WTC11 (cell line): ENCODE data around the gene KBTBD7.

Experiments
- CREB1 ChIP-seq: sonication (generic); formaldehyde crosslinking; IDR thresholded peaks from 2 replicates; pipeline ENCODE4 v1.8.0; 2023; ENCODE audit warnings: mild to moderate bottlenecking, missing genetic modification reagents
- CREM ChIP-seq: sonication (generic); formaldehyde crosslinking; IDR thresholded peaks from 2 replicates; pipeline ENCODE4 v1.8.1; 2022; ENCODE audit warnings: mild to moderate bottlenecking, missing genetic modification reagents, moderate library complexity
- JUN ChIP-seq: sonication (generic); formaldehyde crosslinking; IDR thresholded peaks from 2 replicates; pipeline ENCODE4 v1.8.0; 2023; ENCODE audit warnings: mild to moderate bottlenecking, missing genetic modification reagents
- PRRX2 ChIP-seq: fragments of 250-450 bp; sonication (Bioruptor Pico); IDR thresholded peaks from 2 replicates; pipeline ENCODE4 v1.8.0; 2021; ENCODE audit warnings: mild to moderate bottlenecking
- TCF7 ChIP-seq: sonication (generic); formaldehyde crosslinking; IDR thresholded peaks from 2 replicates; pipeline ENCODE4 v1.8.0; 2022; ENCODE audit warnings: mild to moderate bottlenecking, low read depth, missing genetic modification reagents, moderate library complexity
- ZNF121 ChIP-seq: sonication (generic); formaldehyde crosslinking; IDR thresholded peaks from 2 replicates; pipeline ENCODE4 v1.8.0; 2023; ENCODE audit warnings: missing genetic modification reagents
- TF ChIP-seq, protein P1 (sequence below): fragments of 200-600 bp; IDR thresholded peaks from 2 replicates; pipeline ENCODE4 v1.8.0; 2022; ENCODE audit warnings: antibody characterized with exemption
- TF ChIP-seq, protein P2 (sequence below): sonication (generic); formaldehyde crosslinking; IDR thresholded peaks from 2 replicates; pipeline ENCODE4 v1.8.1; 2023; ENCODE audit warnings: mild to moderate bottlenecking, missing genetic modification reagents, moderate library complexity
- TF ChIP-seq, protein P3 (sequence below): sonication (generic); formaldehyde crosslinking; IDR thresholded peaks from 2 replicates; pipeline ENCODE4 v1.8.0; 2022; ENCODE audit warnings: mild to moderate bottlenecking, missing genetic modification reagents
- TF ChIP-seq, protein P4 (sequence below): sonication (generic); formaldehyde crosslinking; IDR thresholded peaks from 2 replicates; pipeline ENCODE4 v1.8.1; 2022; ENCODE audit warnings: low read depth, missing genetic modification reagents, borderline replicate concordance
- TF ChIP-seq, protein P5 (sequence below): sonication (generic); formaldehyde crosslinking; conservative IDR thresholded peaks from 2 replicates; pipeline ENCODE4 v1.8.1; 2023; ENCODE audit warnings: mild to moderate bottlenecking, low read depth, missing genetic modification reagents, moderate library complexity

DNA sequence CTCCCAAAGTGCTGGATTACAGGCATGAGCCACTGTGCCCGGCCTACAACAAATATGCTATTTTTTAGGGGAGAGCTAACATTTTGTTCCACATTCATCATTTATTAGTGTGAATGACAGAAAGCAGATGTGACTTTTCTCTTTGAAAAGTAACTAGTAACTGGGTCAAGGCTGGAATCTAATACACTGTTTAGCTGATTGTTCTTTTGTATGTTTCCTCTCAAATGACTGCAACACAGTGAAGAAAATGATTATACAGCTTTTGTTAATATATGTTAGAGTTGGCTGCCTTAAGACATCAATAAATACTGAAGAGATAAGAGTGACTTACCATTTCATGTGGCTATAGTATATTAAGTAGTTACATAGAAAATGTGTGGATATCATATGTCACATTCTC, 42.0 kb upstream of the KBTBD7 start:
- TF ChIP-seq, protein P1, sequence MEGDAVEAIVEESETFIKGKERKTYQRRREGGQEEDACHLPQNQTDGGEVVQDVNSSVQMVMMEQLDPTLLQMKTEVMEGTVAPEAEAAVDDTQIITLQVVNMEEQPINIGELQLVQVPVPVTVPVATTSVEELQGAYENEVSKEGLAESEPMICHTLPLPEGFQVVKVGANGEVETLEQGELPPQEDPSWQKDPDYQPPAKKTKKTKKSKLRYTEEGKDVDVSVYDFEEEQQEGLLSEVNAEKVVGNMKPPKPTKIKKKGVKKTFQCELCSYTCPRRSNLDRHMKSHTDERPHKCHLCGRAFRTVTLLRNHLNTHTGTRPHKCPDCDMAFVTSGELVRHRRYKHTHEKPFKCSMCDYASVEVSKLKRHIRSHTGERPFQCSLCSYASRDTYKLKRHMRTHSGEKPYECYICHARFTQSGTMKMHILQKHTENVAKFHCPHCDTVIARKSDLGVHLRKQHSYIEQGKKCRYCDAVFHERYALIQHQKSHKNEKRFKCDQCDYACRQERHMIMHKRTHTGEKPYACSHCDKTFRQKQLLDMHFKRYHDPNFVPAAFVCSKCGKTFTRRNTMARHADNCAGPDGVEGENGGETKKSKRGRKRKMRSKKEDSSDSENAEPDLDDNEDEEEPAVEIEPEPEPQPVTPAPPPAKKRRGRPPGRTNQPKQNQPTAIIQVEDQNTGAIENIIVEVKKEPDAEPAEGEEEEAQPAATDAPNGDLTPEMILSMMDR = no peak
- TF ChIP-seq CREB1 (CRISPR knock-in tag) (no peak), JUN (CRISPR knock-in tag) (no peak), ZNF121 (CRISPR knock-in tag) (no peak), CREM (CRISPR knock-in tag) (no peak), TCF7 (no peak), PRRX2 (CRISPR knock-in tag) (no peak)
- TF ChIP-seq, protein P2, sequence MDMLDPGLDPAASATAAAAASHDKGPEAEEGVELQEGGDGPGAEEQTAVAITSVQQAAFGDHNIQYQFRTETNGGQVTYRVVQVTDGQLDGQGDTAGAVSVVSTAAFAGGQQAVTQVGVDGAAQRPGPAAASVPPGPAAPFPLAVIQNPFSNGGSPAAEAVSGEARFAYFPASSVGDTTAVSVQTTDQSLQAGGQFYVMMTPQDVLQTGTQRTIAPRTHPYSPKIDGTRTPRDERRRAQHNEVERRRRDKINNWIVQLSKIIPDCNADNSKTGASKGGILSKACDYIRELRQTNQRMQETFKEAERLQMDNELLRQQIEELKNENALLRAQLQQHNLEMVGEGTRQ (CRISPR knock-in tag) = no peak
- TF ChIP-seq, protein P3, sequence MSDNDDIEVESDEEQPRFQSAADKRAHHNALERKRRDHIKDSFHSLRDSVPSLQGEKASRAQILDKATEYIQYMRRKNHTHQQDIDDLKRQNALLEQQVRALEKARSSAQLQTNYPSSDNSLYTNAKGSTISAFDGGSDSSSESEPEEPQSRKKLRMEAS (CRISPR knock-in tag) = no peak
- TF ChIP-seq, protein P4, sequence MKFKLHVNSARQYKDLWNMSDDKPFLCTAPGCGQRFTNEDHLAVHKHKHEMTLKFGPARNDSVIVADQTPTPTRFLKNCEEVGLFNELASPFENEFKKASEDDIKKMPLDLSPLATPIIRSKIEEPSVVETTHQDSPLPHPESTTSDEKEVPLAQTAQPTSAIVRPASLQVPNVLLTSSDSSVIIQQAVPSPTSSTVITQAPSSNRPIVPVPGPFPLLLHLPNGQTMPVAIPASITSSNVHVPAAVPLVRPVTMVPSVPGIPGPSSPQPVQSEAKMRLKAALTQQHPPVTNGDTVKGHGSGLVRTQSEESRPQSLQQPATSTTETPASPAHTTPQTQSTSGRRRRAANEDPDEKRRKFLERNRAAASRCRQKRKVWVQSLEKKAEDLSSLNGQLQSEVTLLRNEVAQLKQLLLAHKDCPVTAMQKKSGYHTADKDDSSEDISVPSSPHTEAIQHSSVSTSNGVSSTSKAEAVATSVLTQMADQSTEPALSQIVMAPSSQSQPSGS (CRISPR knock-in tag) = no peak
- TF ChIP-seq, protein P5, sequence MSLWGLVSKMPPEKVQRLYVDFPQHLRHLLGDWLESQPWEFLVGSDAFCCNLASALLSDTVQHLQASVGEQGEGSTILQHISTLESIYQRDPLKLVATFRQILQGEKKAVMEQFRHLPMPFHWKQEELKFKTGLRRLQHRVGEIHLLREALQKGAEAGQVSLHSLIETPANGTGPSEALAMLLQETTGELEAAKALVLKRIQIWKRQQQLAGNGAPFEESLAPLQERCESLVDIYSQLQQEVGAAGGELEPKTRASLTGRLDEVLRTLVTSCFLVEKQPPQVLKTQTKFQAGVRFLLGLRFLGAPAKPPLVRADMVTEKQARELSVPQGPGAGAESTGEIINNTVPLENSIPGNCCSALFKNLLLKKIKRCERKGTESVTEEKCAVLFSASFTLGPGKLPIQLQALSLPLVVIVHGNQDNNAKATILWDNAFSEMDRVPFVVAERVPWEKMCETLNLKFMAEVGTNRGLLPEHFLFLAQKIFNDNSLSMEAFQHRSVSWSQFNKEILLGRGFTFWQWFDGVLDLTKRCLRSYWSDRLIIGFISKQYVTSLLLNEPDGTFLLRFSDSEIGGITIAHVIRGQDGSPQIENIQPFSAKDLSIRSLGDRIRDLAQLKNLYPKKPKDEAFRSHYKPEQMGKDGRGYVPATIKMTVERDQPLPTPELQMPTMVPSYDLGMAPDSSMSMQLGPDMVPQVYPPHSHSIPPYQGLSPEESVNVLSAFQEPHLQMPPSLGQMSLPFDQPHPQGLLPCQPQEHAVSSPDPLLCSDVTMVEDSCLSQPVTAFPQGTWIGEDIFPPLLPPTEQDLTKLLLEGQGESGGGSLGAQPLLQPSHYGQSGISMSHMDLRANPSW = no peak
